NCI-H524 (cell line): ENCODE data around the gene SAG.

Source experiments
- DNase-seq, 2 experiments: peaks; one replicate each; lab custom pipeline; 2025; lab: John Stamatoyannopoulos, UW

Gene SAG

GRCh38 chr2:233380132-233380895 is 72.7 kb downstream of the SAG start:
- DNase-seq = no peak

- DNase-seq = no peak
Observed at GRCh38 chr2:233380995-233381637, 73.5 kb downstream of the SAG start.

- DNase-seq = no peak
Observed at GRCh38 chr2:233381638-233381995, 74.0 kb downstream of the SAG start.

GRCh38 chr2:233384015-233384414 is 76.4 kb downstream of the SAG start:
- no peak for DNase-seq

- DNase-seq = no peak
Observed at GRCh38 chr2:233384811-233385488, 77.3 kb downstream of the SAG start.

- no peak for DNase-seq
Observed at GRCh38 chr2:233385489-233386044, 78.0 kb downstream of the SAG start.

GRCh38 chr2:233386382-233387041 is 78.9 kb downstream of the SAG start:
- DNase-seq = no peak

- no peak for DNase-seq
Observed at GRCh38 chr2:233387225-233387624, 79.6 kb downstream of the SAG start.

- DNase-seq = no peak
Observed at GRCh38 chr2:233387667-233388528, 80.3 kb downstream of the SAG start.

- no peak for DNase-seq
Observed at GRCh38 chr2:233389601-233390125, 82.0 kb downstream of the SAG start.

GRCh38 chr2:233395687-233396086 is 88.1 kb downstream of the SAG start:
- no peak for DNase-seq
